HL-60/S4 treated with phorbol 12-myristate 13-acetate at 8.2 ng/mL for 4 days and 3 days (cell line): Measurements from ENCODE around the gene CDC42EP3.

Experiments used
- in situ Hi-C: fragments of 300-500 bp; cut with MboI; formaldehyde crosslinking; loops from 2 replicates; pipeline ENCODE4 v1.15.0; 2022; ENCODE audit warnings: low sequenced_read_pairs

CDC42EP3 gene

GRCh38 chr2:37671009-37671815 lies at the start of gene CDC42EP3:
CDC42EP3 (minus strand) TSS chr2:37671642; CDS start chr2:37646587, 25,055 bp downstream.
- in situ Hi-C loops: loop anchor here (25.0 kb wide), 1 partner anchor 166 kb away; no protein-coding TSS in a partner anchor

GRCh38 chr2:37721201-37721560 lies 49.7 kb upstream of the CDC42EP3 start:
- in situ Hi-C loops: no loop called here

- in situ Hi-C loops: no loop called here
Observed at GRCh38 chr2:37720533-37721200, 49.2 kb upstream of the CDC42EP3 start.

- in situ Hi-C loops: no loop called here
Observed at GRCh38 chr2:37718515-37719161, 47.2 kb upstream of the CDC42EP3 start.

- in situ Hi-C loops: no loop called here
Observed at GRCh38 chr2:37713258-37713700, 41.8 kb upstream of the CDC42EP3 start.

GRCh38 chr2:37711831-37712230 lies 40.4 kb upstream of the CDC42EP3 start:
- in situ Hi-C loops: no loop called here

GRCh38 chr2:37711308-37711731 lies 39.9 kb upstream of the CDC42EP3 start:
- in situ Hi-C loops: no loop called here

- in situ Hi-C loops: no loop called here
Observed at GRCh38 chr2:37709111-37709510, 37.7 kb upstream of the CDC42EP3 start.

GRCh38 chr2:37708146-37708545 lies 36.7 kb upstream of the CDC42EP3 start:
- in situ Hi-C loops: no loop called here

- in situ Hi-C loops: no loop called here
Observed at GRCh38 chr2:37707393-37707792, 36.0 kb upstream of the CDC42EP3 start.

GRCh38 chr2:37706334-37707183 lies 35.1 kb upstream of the CDC42EP3 start:
- in situ Hi-C loops: no loop called here

- in situ Hi-C loops: no loop called here
Observed at GRCh38 chr2:37705191-37705590, 33.7 kb upstream of the CDC42EP3 start.

GRCh38 chr2:37698931-37699481 lies 27.6 kb upstream of the CDC42EP3 start:
- in situ Hi-C loops: no loop called here

- in situ Hi-C loops: no loop called here
Observed at GRCh38 chr2:37695336-37695735, 23.9 kb upstream of the CDC42EP3 start.

- in situ Hi-C loops: no loop called here
Observed at GRCh38 chr2:37692711-37693110, 21.3 kb upstream of the CDC42EP3 start.

GRCh38 chr2:37689751-37690150 lies 18.3 kb upstream of the CDC42EP3 start:
- in situ Hi-C loops: no loop called here

GRCh38 chr2:37688771-37689468 lies 17.5 kb upstream of the CDC42EP3 start:
- in situ Hi-C loops: no loop called here

- in situ Hi-C loops: no loop called here
Observed at GRCh38 chr2:37686792-37687526, 15.5 kb upstream of the CDC42EP3 start.

GRCh38 chr2:37684809-37685208 lies 13.4 kb upstream of the CDC42EP3 start:
- in situ Hi-C loops: no loop called here
